ENCODE data around the gene HAUS3. TPM values are rescaled to one million over a fixed set of nuclear protein-coding genes. Genes with fewer than 3 reads are reported as not detected.

The HAUS3 gene
- total and polyA plus RNA-seq, 2 of the 8 experiments (the other 6 are each of a cell fraction or from before 2014, with no cell fraction given), result 3.2 to 14.8 TPM

DNA sequence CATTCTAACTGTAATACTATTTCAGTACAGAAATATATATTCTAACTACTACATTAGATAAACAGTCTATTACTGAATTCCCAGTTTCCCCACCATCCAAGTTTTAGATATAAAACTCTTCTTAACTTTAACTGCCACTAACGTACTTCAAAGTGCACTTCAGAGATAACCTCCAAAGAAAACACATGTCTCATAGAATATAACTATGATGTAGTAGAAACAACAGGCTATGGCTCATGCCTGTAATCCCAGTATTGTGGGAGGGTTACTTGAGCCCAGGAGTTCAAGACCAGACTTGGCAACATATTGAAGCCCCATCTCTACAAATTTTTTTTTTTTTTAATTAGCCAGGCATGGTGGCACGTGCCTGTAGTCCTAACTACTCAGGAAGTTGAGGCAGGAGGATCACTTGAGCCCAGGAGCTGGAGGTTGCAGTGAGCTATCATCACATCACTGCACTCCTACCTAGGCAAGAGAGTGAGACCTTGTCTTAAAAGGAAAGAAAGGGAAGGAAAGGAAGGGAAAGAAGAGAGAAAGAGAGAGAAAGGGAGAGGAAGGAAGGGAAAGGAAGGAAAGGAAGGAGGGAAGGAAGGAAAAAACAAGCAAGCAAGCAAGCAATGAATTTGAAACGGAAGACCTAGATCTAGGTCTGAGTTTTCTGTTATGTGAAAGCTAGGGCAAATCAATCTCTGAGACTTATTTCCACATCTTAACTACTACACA, 4.8 kb downstream of the HAUS3 start (continued):
- TF ChIP-seq HDAC6 (IDR thresholded peaks at IDR 0.05; ENCODE audit: low read depth, low read length), result no peak
- no peak for TF ChIP-seq JUN (IDR thresholded peaks at IDR 0.05; ENCODE audit: low read depth, low read length)
